DMS53 treated with DMSO at 0.1 percent for 48 hours (cell line): ENCODE results near the gene CYGB.
"Not testable (repeated sequence)": the region's sequence is repeated elsewhere in the genome, so short reads cannot be mapped to it uniquely, and the experiment has no call there.

ENCODE experiments used
- DNase-seq: peaks from one replicate; lab custom pipeline; 2025; ENCODE audit not compliant: unreplicated experiment; lab: John Stamatoyannopoulos, UW

CYGB gene

GRCh38 chr17:76524598-76525512, 12.7 kb downstream of the CYGB start:
- no peak for DNase-seq

- DNase-seq = peak; percentile 52
Observed at GRCh38 chr17:76523084-76524037, 14.1 kb downstream of the CYGB start.

GRCh38 chr17:76521683-76522082, 15.8 kb downstream of the CYGB start:
- DNase-seq = not testable (repeated sequence)

- no peak for DNase-seq
Observed at GRCh38 chr17:76521262-76521661, 16.2 kb downstream of the CYGB start.

GRCh38 chr17:76519048-76519966, 18.2 kb downstream of the CYGB start:
- DNase-seq = no peak

- DNase-seq = no peak
Observed at GRCh38 chr17:76517638-76518038, 19.9 kb downstream of the CYGB start.

GRCh38 chr17:76515274-76515949, 22.1 kb downstream of the CYGB start:
- DNase-seq = no peak

GRCh38 chr17:76514355-76514754, 23.2 kb downstream of the CYGB start:
- DNase-seq = not testable (repeated sequence)

- DNase-seq = no peak
Observed at GRCh38 chr17:76513306-76513692, 24.2 kb downstream of the CYGB start.

- no peak for DNase-seq
Observed at GRCh38 chr17:76512366-76513305, 24.9 kb downstream of the CYGB start.

- no peak for DNase-seq
Observed at GRCh38 chr17:76511668-76512365, 25.7 kb downstream of the CYGB start.

GRCh38 chr17:76510831-76511244, 26.7 kb downstream of the CYGB start:
- DNase-seq = no peak

GRCh38 chr17:76508472-76509063, 28.9 kb downstream of the CYGB start:
- not testable (repeated sequence) for DNase-seq

GRCh38 chr17:76506408-76507345, 30.8 kb downstream of the CYGB start:
- DNase-seq = peak; percentile 67

GRCh38 chr17:76504117-76504516, 33.4 kb downstream of the CYGB start:
- no peak for DNase-seq

GRCh38 chr17:76502341-76503211, 34.9 kb downstream of the CYGB start:
- DNase-seq = no peak
